DLD1 (cell line): Measurements from ENCODE around the gene ACSM6.
"Not testable (repeated sequence)": the region's sequence is repeated elsewhere in the genome, so short reads cannot be mapped to it uniquely, and the experiment has no call there.

ENCODE experiments used
- in situ Hi-C: cut with HindIII; loops from 2 replicates; pipeline ENCODE4 v1.10.0; 2017; ENCODE audit warnings: low sequenced_read_pairs

ACSM6 gene

DNA sequence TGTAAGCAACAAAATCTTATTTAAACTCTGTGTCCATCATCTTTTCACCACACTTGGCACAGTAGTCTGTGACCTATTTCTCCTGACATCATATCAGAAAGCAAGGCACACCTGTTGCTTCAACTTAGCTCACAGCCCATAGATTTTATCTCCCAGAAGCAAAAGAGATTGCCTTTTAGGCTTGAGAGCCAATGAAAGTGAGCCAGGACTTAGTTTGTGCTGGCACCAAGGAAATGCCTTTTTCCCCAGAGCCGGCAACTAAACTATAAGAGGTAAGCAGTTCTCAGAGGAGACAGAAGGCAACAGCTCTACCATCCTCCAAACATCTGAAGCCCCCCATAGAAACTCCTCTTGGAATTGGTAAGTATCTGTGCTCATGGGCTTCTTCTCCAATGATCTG lies at the start of gene ACSM6:
TSS of gene ACSM6 (plus strand) at position 295 of the 400 bp plus-strand sequence. CDS start 248 bp downstream, outside the sequence.
- in situ Hi-C loops: loop anchor here (25.0 kb wide), 1 partner anchor 168 kb away; no protein-coding TSS in a partner anchor

- in situ Hi-C loops: no loop called here
Observed at GRCh38 chr10:95168694-95169093, 25.3 kb upstream of the ACSM6 start.

DNA sequence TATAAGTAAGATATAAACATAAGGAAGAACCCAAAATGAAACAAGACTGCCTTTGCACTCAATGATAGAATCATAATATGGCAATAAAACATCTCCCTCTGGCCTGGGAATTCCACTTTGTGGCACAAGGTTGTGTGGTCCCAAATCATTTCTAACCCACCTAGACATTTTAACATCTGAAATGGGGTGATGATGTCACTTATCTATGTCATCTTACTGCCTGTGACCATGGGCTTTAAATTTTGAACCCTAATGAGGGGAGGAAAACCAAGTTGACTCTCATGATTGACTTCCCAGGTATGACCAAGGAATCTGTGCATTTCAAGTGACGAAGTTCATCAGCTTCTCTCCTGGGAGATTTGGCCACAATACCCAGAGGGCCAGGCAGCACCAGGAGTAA lies 24.5 kb upstream of the ACSM6 start:
- in situ Hi-C loops: no loop called here

- in situ Hi-C loops: no loop called here
Observed at GRCh38 chr10:95170790-95171189, 23.2 kb upstream of the ACSM6 start.

DNA sequence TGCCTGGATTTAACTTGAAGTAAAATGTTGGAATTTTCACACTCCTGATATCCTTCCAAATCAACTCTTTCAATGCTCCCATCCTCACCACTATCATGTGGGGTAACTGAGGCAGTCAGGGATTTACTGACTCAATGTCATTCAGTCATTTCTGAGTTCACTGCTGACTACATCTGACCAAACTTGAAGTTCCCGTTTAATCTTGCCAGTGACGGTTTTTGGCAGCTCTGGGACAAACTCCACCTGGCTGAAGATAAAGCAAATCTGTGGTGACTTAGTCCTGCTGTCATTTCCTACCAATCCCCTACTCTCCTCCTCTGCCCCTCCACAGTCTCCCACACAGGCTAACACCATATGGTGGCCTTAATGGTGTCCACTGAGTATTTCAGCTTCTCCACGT lies 22.7 kb upstream of the ACSM6 start:
- in situ Hi-C loops: no loop called here

DNA sequence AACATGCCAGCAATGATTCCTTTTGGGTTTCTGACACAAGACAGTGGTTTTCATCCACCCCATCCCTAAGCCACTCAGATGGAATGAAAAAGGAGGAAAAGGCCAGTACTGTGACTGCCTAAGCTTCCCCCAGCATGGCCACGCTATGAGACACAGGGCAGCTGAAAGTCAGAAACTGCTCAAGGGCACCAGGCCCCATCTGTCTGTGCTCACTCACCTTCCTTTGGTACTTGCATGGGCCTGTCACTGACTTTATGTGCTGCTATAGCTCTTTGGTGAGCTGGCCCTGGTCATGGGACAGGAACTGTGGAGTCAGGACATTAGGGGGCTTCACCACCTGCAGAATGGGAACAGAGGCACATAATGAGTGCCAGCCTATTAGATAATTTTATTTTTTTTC lies 21.2 kb upstream of the ACSM6 start:
- in situ Hi-C loops: no loop called here

DNA sequence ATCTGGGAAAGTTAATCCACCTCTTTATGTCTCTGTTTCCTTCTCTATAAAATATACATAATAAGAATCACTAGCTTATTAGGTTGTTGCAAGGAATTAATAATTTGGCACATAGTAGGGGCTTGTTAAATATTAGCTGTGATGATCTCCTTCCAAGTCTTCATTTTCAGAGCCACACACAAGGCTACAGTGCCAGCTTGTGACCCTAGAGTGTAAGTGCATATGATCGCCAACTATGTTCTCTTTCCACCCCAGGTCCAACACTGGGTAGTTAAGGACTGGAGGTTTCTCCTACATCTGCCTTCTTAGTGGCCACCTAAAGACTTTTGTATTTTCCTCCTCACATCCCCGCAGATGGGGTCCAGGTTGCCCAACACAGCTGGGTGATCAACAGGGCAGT lies 17.9 kb upstream of the ACSM6 start:
- in situ Hi-C loops: loop anchor here (25.0 kb wide), 1 partner anchor 186 kb away; no protein-coding TSS in a partner anchor

- in situ Hi-C loops: loop anchor here (25.0 kb wide), 1 partner anchor 185 kb away; no protein-coding TSS in a partner anchor
Observed at GRCh38 chr10:95177429-95177828, 16.6 kb upstream of the ACSM6 start.

DNA sequence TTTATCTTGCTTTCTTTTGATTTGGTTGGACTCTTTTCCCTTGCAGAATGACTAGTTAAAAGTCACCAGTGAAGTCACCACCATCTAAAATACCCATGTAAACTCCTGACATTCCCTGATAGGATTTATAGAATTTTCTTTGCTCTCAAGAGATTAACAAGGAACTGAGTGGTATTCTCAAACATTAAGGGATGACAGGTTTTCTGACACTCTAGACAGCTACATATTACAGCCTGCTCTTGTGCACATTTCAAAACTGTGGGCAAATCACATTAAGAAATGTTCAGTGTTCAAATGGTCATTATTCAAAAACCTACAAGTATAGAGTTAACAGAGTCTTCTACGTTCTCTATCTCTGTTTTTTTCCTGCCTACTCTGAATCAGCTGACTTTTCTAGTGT lies 15.8 kb upstream of the ACSM6 start:
- in situ Hi-C loops: loop anchor here (25.0 kb wide), 1 partner anchor 184 kb away; no protein-coding TSS in a partner anchor

- in situ Hi-C loops: loop anchor here (25.0 kb wide), 1 partner anchor 184 kb away; no protein-coding TSS in a partner anchor
Observed at GRCh38 chr10:95178797-95179196, 15.2 kb upstream of the ACSM6 start.

DNA sequence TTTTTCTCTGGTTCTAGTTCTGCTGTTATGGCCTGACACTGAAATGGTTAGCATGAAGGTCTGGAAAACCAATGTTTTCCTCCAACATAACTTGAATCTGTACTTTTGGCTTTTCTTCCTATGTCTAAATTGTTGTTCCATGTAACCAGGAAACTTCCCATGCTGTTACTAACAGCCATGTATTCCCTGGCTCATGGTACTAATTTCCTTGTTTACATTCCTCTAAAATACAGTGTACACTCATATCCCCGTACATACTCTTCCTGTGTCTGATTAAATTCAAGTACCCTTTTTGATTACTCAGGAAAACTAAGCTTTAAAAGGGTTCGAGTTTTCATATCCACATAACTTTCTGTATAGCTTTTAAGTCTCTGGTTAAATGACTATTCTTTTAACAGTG lies 12.3 kb upstream of the ACSM6 start:
- in situ Hi-C loops: loop anchor here (10.0 to 25.0 kb wide), 2 partner anchors 63 to 181 kb away; no protein-coding TSS in a partner anchor

DNA sequence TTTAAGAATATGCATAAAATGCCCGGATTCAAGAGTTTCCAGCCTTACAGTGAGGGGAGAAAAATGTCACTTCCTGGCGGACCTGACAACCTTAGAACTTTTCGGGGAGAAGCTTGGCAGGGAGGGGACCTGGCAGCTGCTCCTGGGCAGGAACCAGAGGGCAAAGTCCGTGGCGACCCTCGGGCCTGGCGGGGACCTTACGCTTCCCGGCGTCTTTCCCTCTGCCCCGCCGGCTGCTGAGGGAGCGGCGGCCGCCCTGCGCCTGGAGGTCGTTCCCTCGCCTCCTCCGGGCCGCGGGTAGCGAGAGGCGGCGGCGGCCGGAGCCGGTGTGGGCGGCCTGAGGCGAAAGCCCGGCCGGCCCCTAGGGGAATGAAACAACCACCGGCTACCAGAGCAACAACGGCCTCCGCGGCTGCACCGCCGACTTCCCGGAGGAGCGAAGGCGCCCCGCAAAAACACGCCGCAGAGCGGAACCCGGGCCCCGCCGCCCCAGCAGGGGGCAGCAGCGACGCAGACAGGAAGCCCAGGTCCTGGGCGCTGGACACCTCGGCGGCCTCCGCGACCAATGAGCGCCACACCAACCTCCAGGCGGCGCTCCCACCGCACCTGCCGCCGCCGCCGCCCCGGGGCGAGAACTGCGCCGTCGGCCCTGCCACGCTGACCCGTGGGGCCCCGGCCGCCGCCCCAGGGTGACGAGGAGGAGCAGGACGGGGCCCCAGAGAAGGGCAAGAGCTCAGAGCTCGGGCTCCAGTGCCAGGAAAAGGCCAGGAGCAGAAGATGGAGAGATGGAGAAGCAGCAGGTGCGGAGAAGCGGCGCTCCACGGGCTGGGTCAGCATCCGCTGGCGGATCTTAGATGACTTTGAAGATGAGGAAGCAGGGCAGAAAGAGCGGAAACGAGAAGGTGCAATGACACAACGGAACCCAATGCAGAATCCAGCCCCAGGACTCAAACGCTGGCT lies 10.5 kb upstream of the ACSM6 start:
- in situ Hi-C loops: loop anchor here (10.0 to 25.0 kb wide), 2 partner anchors 61 to 179 kb away; no protein-coding TSS in a partner anchor

DNA sequence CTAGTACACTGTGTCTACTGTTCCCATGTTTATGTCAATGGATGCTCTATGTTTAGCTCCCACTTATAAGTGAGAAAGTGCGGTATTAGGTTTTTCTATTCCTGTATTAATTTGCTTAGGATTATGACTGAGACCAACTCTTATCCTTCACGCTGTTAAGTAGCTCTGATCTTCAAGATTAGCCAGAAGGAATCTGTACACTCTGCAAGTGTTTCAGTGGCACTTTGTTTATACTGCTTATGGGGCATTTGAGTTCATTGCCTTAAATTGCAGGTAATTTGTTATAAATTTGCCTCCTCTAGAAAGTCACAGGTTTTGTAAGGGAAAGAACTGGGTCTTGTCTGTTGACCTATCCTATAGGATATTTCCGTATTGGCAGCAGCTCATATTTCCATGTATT lies 6.4 kb upstream of the ACSM6 start:
- in situ Hi-C loops: loop anchor here (10.0 to 25.0 kb wide), 2 partner anchors 57 to 175 kb away; no protein-coding TSS in a partner anchor

DNA sequence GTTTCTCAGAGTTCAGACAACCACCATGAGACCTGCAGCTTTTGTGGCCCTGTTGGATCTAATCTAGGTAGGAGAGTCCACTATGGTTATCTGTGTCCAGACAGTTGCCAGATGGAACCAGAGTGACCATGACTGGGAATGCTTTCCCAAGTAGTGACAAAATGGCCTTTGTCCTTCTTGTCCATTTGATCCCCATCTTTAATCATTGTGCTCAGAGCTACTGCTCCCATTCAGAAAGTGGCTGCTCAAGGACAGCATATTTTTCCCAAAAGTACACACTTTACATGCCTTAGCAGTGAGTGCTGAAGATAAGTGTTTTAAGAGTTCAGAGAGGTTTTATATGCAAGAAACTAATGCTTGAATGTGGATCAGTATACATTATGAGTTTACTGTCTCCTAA lies 5.4 kb upstream of the ACSM6 start:
- in situ Hi-C loops: loop anchor here (10.0 to 25.0 kb wide), 2 partner anchors 56 to 174 kb away; no protein-coding TSS in a partner anchor

- in situ Hi-C loops: loop anchor here (25.0 kb wide), 1 partner anchor 166 kb away; no protein-coding TSS in a partner anchor
Observed at GRCh38 chr10:95196046-95196445, 2.0 kb downstream of the ACSM6 start.

DNA sequence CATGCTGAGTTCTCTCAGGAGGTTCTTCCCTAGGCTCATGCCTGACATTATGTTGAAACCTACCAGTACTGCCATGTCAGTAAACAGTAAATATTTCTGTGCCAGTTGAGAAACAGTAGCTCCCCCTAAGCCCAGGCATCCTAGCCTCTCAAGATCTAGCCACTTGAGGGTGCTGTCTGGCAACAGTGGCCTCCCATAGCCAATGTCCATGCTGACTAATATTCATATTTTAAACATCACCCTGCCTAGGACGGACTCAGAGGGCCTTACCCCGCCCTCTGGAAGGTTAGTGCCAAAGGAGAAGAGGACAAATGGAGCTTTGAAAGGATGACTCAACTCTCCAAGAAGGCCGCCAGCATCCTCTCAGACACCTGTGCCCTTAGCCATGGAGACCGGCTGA lies 7.7 kb downstream of the ACSM6 start:
- in situ Hi-C loops: no loop called here

DNA sequence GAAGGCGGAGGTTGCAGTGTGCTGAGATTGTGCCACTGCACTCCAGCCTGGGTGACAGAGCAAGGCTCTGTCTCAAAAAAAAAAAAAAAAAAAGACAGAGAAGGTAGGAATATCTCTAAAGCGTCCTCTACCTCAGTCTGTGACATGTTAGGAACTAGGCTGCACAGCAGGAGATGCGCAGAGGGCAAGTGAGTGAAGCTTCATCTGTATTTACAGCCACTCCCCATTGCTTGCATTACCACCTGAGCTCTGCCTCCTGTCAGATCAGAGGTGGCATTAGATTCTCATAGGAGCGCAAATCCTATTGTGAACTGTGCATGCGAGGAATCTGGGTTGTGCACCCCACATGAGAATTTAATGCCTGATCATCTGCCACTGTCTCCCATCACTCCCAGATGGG lies 8.8 kb downstream of the ACSM6 start:
- in situ Hi-C loops: not testable (repeated sequence)

- in situ Hi-C loops: no loop called here
Observed at GRCh38 chr10:95208702-95209391, 14.8 kb downstream of the ACSM6 start.

DNA sequence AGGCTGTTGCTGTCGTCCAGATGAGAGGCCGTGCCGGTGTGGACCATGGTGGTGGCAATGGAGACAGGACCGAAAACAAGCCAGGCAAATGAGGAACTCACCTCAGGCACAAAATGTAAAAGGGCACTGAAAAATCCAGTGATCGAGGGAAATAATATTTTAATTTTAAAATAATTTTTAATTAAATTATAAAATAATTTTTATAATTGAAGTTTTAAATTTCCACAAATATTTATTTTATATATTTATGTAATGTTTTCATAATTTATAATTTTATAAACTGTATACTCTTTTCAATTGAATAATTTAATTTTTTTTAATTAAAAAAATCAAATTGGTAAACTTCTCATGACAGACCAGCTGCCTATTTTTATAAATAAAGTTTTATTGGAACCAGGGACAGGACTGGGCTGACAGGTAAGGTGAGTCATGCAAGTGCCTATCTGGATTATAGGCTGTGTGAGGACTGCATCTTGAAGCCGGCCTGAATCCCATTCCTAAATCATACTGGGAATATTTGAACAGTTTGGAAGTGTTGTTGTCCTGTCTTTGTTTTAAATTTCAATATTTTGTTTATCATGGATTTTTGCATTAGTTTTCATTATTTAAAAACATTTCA lies 15.6 kb downstream of the ACSM6 start:
- in situ Hi-C loops: no loop called here

DNA sequence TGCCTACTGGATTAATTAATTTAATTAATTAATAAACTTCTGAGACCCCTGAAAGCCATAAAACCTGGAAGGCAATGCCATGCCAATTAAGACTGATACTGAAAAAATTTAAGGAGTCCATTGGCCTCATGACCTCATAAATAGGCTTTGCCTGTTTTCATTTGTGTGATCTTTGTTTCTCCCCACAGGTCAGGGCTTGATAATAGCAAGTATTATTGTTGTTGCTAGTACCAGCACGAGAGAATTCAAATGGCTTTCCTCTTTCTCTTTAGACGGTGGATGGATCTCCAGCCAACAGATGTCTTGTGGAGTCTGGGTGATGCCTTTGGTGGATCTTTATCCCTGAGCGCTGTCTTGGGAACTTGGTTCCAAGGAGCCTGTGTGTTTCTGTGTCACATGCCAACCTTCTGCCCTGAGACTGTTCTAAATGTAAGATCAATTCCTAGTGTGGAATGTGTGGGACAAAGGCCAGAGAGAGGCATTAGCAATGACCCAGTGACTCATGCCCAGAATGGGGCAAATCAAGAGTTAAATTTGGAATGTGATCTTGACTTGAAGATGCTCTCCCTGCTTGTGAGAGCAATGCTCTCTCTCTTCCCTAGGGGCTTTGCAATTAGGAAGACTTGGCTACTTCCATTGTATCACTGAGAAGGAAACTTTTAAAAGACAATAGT lies 17.7 kb downstream of the ACSM6 start:
- in situ Hi-C loops: no loop called here
